ENCODE results near the gene TCAF2.
"Not testable (repeated sequence)": the region's sequence is repeated elsewhere in the genome, so short reads cannot be mapped to it uniquely, and the experiment has no call there.

Gene TCAF2

DNA sequence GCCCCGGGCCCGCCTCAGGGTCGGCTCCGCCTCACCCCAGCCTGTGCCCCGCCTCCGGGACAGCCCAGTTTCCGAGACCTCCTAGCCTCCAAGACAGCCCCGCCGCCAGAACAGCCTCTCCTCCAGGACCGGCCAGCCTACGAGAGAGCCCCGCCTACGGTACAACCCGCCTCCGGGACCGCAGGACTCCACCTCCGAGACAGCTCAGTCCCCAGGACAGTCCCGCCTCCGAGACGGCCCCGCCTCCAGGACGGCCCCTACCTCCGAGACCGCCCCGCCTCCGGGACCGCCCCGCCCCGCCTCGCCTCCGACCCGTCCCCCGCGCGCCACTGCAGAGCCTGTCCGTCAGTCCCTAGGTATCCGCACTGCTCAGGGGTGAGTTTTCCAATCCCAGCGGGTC, at the start of gene TCAF2:
TCAF2 (plus strand) TSS at position 329 of the 400 bp plus-strand sequence.
- peak within 1 kb of the TSS; percentile 37 for H3K4me3 ChIP-seq (ENCODE audit: low read depth, low read length)
- DNase-seq; in situ Hi-C loops (cut with HindIII; ENCODE audit: low pct_ligation_motif_present, low sequenced_read_pairs); H3K27me3 ChIP-seq (replicated peaks); H3K27ac ChIP-seq; H3K36me3 ChIP-seq (replicated peaks): not testable (repeated sequence)

DNA sequence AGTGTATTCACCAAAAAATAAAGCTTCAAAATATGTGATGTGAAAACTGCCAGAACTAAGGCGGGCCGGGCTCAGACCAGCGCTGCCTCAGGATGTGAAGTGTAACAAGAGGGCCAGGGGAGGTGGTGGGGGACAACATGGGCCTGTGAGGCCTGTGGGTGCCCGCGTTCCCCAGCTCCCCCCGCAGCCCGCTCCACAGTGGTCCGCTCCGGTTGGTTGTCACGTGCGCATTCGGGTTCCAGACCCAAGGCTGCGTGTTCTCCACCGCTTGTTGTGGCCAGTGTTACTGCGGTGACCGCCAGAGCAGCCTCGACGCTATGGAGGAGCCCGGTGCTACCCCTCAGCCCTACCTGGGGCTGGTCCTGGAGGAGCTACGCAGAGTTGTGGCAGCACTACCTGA, 49.3 kb upstream of the TCAF2 start, which contains the start of gene CTAGE15:
CTAGE15 (plus strand) TSS at position 301 of the 400 bp plus-strand sequence; CDS start at position 318, 17 bp downstream.
- H3K27ac ChIP-seq; H3K27me3 ChIP-seq (replicated peaks); H3K4me3 ChIP-seq (ENCODE audit: low read depth, low read length); H3K36me3 ChIP-seq (replicated peaks); in situ Hi-C loops (cut with HindIII; ENCODE audit: low pct_ligation_motif_present, low sequenced_read_pairs); DNase-seq: not testable (repeated sequence)

DNA sequence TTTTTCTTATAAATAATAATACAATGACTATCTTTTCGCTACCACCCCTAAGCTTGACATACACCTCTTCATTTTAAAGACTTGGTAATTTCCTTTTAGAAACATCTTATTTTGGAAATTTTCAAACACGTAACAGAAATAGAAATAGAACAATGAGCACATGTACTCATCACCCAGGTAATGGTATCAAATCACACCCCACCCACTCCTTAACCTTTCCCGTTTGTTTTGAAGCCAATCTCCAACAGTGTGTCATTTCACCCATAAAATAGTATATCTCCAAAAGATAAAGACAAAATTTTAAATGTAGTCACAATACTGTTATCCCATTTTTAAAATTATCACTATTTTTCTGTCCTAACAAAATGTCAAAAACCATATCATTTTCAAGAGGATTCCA, 32.6 kb upstream of the TCAF2 start:
- in situ Hi-C loops (cut with HindIII; ENCODE audit: low pct_ligation_motif_present, low sequenced_read_pairs); H3K36me3 ChIP-seq (replicated peaks); H3K27me3 ChIP-seq (replicated peaks); H3K4me3 ChIP-seq (ENCODE audit: low read depth, low read length); H3K27ac ChIP-seq; DNase-seq: not testable (repeated sequence)

DNA sequence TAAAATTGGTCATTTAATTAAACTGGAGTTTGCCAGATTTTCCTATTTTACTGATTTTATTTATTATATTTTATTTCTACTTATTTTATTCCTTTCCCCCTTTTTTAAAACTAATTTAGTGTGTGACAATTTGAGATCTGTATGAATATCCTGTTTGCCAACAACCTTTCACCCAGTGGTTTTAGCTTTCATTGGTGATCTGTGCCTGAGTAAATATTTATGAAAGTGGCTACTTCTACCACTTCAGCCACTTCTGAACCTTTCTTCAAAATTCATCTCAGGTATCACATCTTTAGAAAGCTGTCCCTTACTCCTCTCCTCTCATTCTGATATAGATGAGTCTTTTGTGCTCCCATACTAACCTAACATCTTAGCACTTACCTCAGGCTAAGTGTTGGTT, 30.9 kb upstream of the TCAF2 start:
- H3K27ac ChIP-seq; DNase-seq; H3K36me3 ChIP-seq (replicated peaks); H3K4me3 ChIP-seq (ENCODE audit: low read depth, low read length); H3K27me3 ChIP-seq (replicated peaks); in situ Hi-C loops (cut with HindIII; ENCODE audit: low pct_ligation_motif_present, low sequenced_read_pairs): not testable (repeated sequence)

DNA sequence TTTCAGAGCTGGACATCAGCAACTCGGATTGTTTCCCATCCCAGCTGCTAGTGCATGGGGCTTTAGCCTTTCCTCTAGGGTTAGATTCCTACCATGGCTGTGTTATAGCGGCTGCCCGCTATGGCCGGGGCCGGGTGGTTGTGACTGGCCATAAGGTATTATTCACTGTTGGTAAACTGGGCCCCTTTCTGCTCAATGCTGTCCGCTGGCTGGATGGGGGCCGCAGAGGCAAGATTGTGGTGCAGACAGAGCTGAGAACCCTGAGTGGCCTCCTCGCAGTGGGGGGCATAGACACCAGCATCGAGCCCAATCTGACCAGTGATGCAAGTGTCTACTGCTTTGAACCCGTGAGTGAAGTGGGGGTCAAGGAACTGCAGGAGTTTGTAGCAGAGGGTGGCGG, 22.7 kb upstream of the TCAF2 start:
- H3K4me3 ChIP-seq (ENCODE audit: low read depth, low read length); H3K27me3 ChIP-seq (replicated peaks); DNase-seq; in situ Hi-C loops (cut with HindIII; ENCODE audit: low pct_ligation_motif_present, low sequenced_read_pairs); H3K36me3 ChIP-seq (replicated peaks); H3K27ac ChIP-seq: not testable (repeated sequence)

DNA sequence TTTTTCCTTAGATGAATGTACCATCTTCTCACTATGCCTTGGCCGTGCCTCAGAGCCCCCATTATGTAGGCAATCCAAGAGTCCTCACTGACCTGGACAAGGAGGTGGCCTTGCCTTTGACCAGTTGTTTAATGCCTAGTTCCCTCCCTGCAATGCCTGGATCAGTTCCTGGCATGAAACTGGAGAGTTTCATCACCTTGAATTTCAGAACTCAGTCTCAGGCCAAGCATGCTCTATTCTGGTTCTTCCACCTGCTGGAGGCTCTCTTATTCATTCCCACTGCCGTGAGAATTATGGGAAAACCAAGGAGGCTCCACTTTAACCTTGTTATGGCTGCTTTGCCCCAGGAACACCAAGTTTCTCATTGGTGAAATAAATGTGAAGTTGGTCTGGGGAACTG, 17.2 kb upstream of the TCAF2 start:
- H3K27me3 ChIP-seq (replicated peaks), result not testable (repeated sequence)

DNA sequence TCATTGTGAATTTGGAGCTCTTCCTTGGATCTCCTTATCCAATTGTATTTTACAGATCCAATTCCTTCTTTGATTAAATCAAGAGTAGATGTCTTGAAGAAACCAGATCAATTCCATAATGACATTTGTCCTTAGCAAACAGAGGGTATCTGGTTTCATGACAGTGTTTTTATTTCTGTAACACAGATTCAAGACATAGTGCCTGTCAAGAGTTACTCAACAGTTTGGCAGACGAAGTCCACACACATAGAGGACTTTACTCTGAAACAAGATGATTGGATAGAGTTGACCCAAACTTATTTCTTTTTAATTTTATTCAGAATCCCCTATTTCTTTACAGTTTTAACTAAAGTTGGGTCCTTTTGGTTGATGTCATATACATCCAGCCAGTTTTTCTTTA, 14.7 kb upstream of the TCAF2 start:
- H3K27ac ChIP-seq; in situ Hi-C loops (cut with HindIII; ENCODE audit: low pct_ligation_motif_present, low sequenced_read_pairs); DNase-seq; H3K27me3 ChIP-seq (replicated peaks); H3K4me3 ChIP-seq (ENCODE audit: low read depth, low read length); H3K36me3 ChIP-seq (replicated peaks): not testable (repeated sequence)

More for the DNA sequence above, 17.2 kb upstream of the TCAF2 start:
- DNase-seq; in situ Hi-C loops (cut with HindIII; ENCODE audit: low pct_ligation_motif_present, low sequenced_read_pairs); H3K4me3 ChIP-seq (ENCODE audit: low read depth, low read length); H3K36me3 ChIP-seq (replicated peaks); H3K27ac ChIP-seq: not testable (repeated sequence)

DNA sequence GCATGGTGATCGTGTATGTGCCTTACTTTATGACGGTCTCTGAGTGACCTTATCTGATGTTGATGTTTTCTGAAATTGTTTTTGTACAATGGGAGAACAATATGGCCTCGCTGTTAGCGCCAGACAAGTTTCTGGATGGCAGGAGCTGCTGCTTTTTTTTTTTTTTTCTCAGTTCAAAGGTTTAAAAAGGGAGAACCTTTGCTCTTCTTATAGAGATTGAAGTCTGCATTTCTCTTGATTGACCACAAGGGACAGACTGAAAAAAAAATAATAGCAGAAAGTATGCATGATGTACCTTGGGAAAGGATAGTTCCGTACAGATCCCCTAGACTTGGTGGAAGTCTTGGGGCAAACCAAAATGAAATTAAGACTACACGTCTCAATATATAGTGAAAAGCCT, 5.2 kb upstream of the TCAF2 start:
- not testable (repeated sequence) for H3K36me3 ChIP-seq (replicated peaks)
- TF ChIP-seq, protein P1, sequence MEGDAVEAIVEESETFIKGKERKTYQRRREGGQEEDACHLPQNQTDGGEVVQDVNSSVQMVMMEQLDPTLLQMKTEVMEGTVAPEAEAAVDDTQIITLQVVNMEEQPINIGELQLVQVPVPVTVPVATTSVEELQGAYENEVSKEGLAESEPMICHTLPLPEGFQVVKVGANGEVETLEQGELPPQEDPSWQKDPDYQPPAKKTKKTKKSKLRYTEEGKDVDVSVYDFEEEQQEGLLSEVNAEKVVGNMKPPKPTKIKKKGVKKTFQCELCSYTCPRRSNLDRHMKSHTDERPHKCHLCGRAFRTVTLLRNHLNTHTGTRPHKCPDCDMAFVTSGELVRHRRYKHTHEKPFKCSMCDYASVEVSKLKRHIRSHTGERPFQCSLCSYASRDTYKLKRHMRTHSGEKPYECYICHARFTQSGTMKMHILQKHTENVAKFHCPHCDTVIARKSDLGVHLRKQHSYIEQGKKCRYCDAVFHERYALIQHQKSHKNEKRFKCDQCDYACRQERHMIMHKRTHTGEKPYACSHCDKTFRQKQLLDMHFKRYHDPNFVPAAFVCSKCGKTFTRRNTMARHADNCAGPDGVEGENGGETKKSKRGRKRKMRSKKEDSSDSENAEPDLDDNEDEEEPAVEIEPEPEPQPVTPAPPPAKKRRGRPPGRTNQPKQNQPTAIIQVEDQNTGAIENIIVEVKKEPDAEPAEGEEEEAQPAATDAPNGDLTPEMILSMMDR (IDR thresholded peaks at IDR 0.05; ENCODE audit: low read depth, low read length, missing control alignments), result peak; percentile 5

DNA sequence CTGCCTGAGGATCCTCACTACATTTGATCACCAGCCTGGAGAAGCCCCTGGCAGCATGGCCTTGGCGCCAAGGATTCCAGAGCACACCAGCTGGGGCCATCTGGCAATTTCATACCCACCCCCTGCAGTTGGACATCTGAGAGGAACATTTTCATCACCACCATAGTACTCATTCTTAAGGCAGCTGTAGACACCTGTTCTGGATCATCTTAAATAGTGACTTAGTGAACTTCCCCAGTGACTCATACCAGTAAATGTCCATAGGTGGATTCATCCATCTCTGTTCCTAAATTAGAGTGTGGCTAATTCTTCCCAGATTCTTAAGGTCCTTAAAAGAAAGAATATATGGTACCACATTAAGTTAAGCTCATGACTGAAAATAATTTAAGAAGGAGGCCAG, 3.6 kb upstream of the TCAF2 start:
- DNase-seq; H3K27me3 ChIP-seq (replicated peaks); H3K27ac ChIP-seq; in situ Hi-C loops (cut with HindIII; ENCODE audit: low pct_ligation_motif_present, low sequenced_read_pairs); H3K36me3 ChIP-seq (replicated peaks); H3K4me3 ChIP-seq (ENCODE audit: low read depth, low read length): not testable (repeated sequence)

More for the DNA sequence above, 5.2 kb upstream of the TCAF2 start:
- H3K27me3 ChIP-seq (replicated peaks); H3K27ac ChIP-seq; in situ Hi-C loops (cut with HindIII; ENCODE audit: low pct_ligation_motif_present, low sequenced_read_pairs); DNase-seq; H3K4me3 ChIP-seq (ENCODE audit: low read depth, low read length): not testable (repeated sequence)

DNA sequence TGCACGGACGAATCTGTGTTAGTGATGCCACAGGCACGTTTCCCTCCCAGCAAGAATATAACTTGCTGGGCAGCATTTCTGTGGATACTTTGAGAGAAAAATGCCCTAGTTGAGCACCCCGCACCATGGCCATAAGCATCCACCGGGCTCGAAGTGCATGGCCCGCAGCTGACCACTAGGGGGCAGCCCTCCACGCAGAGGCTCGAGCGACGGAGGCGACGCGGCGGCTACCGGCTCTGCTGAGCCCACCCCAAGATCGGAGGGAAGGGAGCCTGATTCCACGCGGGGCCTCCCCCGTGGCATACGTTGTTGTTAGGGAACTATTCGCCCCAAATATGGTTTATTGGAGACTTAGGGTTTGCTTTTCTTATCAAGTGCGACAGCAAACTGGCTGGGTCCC, 716 bp upstream of the TCAF2 start:
- DNase-seq; in situ Hi-C loops (cut with HindIII; ENCODE audit: low pct_ligation_motif_present, low sequenced_read_pairs); H3K27ac ChIP-seq; H3K36me3 ChIP-seq (replicated peaks); H3K4me3 ChIP-seq (ENCODE audit: low read depth, low read length); H3K27me3 ChIP-seq (replicated peaks): not testable (repeated sequence)

DNA sequence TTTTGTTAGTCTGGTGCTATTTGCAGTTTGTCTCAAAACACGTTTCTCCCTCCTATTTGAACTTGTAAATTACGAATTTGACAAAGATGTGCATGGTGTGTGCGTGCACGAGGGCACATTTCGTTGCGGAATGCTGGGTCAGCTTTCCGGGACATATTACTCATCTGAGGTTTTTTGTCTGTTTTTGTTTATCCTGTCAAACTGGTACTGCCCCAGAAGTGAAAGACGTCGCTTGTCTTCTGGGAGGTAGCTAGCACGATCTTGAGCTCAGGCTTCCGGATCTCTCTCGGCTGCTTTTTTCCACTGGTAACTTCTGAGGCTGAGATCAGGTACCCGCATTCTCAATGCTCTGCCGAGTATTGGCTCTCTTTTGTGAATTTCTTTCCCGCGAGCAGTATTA, 401 bp downstream of the TCAF2 start:
- H3K27me3 ChIP-seq (replicated peaks); DNase-seq; H3K27ac ChIP-seq; in situ Hi-C loops (cut with HindIII; ENCODE audit: low pct_ligation_motif_present, low sequenced_read_pairs); H3K36me3 ChIP-seq (replicated peaks); H3K4me3 ChIP-seq (ENCODE audit: low read depth, low read length): not testable (repeated sequence)

DNA sequence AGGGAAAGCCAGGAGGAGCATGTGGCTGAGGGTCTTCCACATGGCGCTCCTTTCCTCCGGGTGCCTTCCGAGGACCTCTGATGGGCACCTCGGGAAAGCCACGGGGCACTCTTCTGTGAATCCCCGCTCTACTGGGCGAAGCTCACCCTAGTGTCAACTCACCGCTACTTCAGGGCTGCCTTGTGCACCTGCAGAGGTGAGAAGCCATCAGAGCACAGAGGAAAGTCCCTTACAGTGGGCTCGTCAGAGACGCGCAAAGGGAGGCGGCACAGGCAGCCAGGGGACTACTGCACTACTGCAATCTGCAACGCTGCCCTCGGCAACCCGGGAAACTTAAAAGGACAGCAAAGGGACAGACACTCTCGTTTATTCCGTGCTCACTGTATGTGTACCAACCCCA, 1.4 kb downstream of the TCAF2 start:
- H3K27me3 ChIP-seq (replicated peaks); H3K27ac ChIP-seq; H3K4me3 ChIP-seq (ENCODE audit: low read depth, low read length); in situ Hi-C loops (cut with HindIII; ENCODE audit: low pct_ligation_motif_present, low sequenced_read_pairs); DNase-seq; H3K36me3 ChIP-seq (replicated peaks): not testable (repeated sequence)

DNA sequence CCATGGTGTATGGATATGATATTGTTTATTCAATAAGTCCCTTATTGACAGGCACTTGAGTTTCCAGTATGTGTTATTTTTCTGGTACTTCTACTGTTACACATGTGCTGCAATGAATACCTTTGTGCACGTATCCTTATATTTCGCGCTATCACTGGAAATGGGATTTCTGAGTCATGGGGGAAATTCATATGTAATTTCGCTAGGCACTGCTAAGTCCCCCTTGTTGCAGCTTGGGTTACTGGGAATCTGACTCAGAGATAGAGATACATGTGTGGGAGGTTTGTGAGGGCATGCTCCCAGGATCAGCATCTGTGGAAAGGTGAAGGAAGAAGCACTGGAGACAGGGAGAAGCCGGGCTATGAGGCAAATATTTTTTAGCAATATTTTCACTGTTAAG, 9.9 kb downstream of the TCAF2 start:
- H3K27me3 ChIP-seq (replicated peaks); DNase-seq; in situ Hi-C loops (cut with HindIII; ENCODE audit: low pct_ligation_motif_present, low sequenced_read_pairs); H3K27ac ChIP-seq; H3K36me3 ChIP-seq (replicated peaks); H3K4me3 ChIP-seq (ENCODE audit: low read depth, low read length): not testable (repeated sequence)

DNA sequence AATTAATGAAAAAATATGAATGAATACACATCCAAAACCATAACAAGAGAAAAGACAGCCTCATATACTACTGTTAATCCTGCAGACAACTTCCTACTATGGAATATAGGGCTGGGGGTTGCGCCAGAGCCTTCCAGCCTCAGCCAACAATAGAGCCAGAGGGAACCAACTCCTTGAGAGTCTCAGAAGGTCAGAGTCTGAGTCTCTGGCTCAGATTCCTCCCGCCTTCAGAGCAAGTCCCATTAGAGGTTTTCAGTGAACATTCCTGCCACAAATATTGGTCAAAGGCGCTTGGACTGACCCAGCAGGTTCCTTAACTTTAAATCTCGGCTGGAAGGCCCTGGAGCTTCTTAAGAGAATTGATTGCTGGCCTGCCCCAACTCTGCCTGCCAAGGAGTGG, 11.7 kb downstream of the TCAF2 start:
- DNase-seq; H3K27me3 ChIP-seq (replicated peaks); in situ Hi-C loops (cut with HindIII; ENCODE audit: low pct_ligation_motif_present, low sequenced_read_pairs); H3K27ac ChIP-seq; H3K4me3 ChIP-seq (ENCODE audit: low read depth, low read length); H3K36me3 ChIP-seq (replicated peaks): not testable (repeated sequence)
